WTC11 (cell line): ENCODE results near the gene ADAM12. TPM values are rescaled to one million over a fixed set of nuclear protein-coding genes. Genes with fewer than 3 reads are reported as not detected.

Experiments used
- ATAC-seq: fragments of 200-7000 bp; cut with Tn5 transposase; 2 replicates; pipeline ENCODE4 v1.10.0; 2021; ENCODE audit warnings: mild to moderate bottlenecking, moderate library complexity
- CTCF ChIA-PET: fragments of 300-600 bp; sonication (Branson Sonifier 250); formaldehyde crosslinking; loops from one replicate; lab custom pipeline; 2021; ENCODE audit warnings: antibody characterized with exemption; lab: Charles Lee
- POLR2A ChIA-PET: fragments of 350-600 bp; sonication (Branson Sonifier 250); formaldehyde crosslinking; loops from one replicate; lab custom pipeline; 2021; ENCODE audit warnings: antibody characterized with exemption; lab: Charles Lee
- DNase-seq: peaks from one replicate; pipeline ENCODE4 v3.0.0; 2021; ENCODE audit warnings: low spot score
- H3K27ac Mint-ChIP-seq: 2 replicates; pipeline ENCODE4 v1.8.0; 2021; ENCODE audit warnings: mixed read lengths
- H3K27me3 Mint-ChIP-seq: 2 replicates; pipeline ENCODE4 v1.8.0; 2021; ENCODE audit warnings: low read depth, mild to moderate bottlenecking, moderate library complexity, mixed read lengths
- H3K36me3 Mint-ChIP-seq: 2 replicates; pipeline ENCODE4 v1.8.0; 2021; ENCODE audit warnings: mixed read lengths
- H3K4me1 Mint-ChIP-seq: 2 replicates; pipeline ENCODE4 v1.8.0; 2022; ENCODE audit warnings: mixed read lengths
- H3K4me3 Mint-ChIP-seq: 2 replicates; pipeline ENCODE4 v1.8.0; 2021; ENCODE audit warnings: mild to moderate bottlenecking, moderate library complexity, mixed read lengths
- H3K9me3 Mint-ChIP-seq: 2 replicates; pipeline ENCODE4 v1.8.0; 2021; ENCODE audit warnings: mixed read lengths
- ATF1 ChIP-seq: sonication (generic); formaldehyde crosslinking; IDR thresholded peaks from 2 replicates; pipeline ENCODE4 v1.8.1; 2023; ENCODE audit warnings: mild to moderate bottlenecking, moderate library complexity, missing genetic modification reagents
- ATF6 ChIP-seq: sonication (generic); formaldehyde crosslinking; IDR thresholded peaks from 2 replicates; pipeline ENCODE4 v1.8.1; 2023; ENCODE audit warnings: mild to moderate bottlenecking, missing genetic modification reagents
- CREB1 ChIP-seq: sonication (generic); formaldehyde crosslinking; IDR thresholded peaks from 2 replicates; pipeline ENCODE4 v1.8.0; 2023; ENCODE audit warnings: mild to moderate bottlenecking, missing genetic modification reagents
- CREM ChIP-seq: sonication (generic); formaldehyde crosslinking; IDR thresholded peaks from 2 replicates; pipeline ENCODE4 v1.8.1; 2022; ENCODE audit warnings: mild to moderate bottlenecking, missing genetic modification reagents, moderate library complexity
- FOXJ3 ChIP-seq: sonication (generic); formaldehyde crosslinking; IDR thresholded peaks from 2 replicates; pipeline ENCODE4 v1.9.0; 2021; ENCODE audit warnings: missing genetic modification reagents, mild to moderate bottlenecking, borderline replicate concordance
- JAZF1 ChIP-seq: fragments of 250-450 bp; sonication (Bioruptor Pico); IDR thresholded peaks from 2 replicates; pipeline ENCODE4 v1.9.0; 2021; ENCODE audit warnings: moderate library complexity, mild to moderate bottlenecking, inconsistent platforms
- NFYB ChIP-seq: sonication (generic); formaldehyde crosslinking; conservative IDR thresholded peaks from 2 replicates; pipeline ENCODE4 v1.8.0; 2022; ENCODE audit warnings: low read depth, missing genetic modification reagents
- SOX15 ChIP-seq: fragments of 250-450 bp; sonication (Bioruptor Pico); IDR thresholded peaks from 2 replicates; pipeline ENCODE4 v1.9.0; 2021; ENCODE audit warnings: mild to moderate bottlenecking
- STAT6 ChIP-seq: sonication (generic); formaldehyde crosslinking; conservative IDR thresholded peaks from 2 replicates; pipeline ENCODE4 v1.8.1; 2023; ENCODE audit warnings: mild to moderate bottlenecking, low read depth, missing genetic modification reagents, moderate library complexity
- TCF7 ChIP-seq: sonication (generic); formaldehyde crosslinking; IDR thresholded peaks from 2 replicates; pipeline ENCODE4 v1.8.0; 2022; ENCODE audit warnings: mild to moderate bottlenecking, low read depth, missing genetic modification reagents, moderate library complexity
- TP53 ChIP-seq: sonication (generic); formaldehyde crosslinking; IDR thresholded peaks from 2 replicates; pipeline ENCODE4 v1.8.1; 2023; ENCODE audit warnings: mild to moderate bottlenecking, missing genetic modification reagents
- ZBTB43 ChIP-seq: sonication (generic); formaldehyde crosslinking; IDR thresholded peaks from 2 replicates; pipeline ENCODE4 v1.8.1; 2023; ENCODE audit warnings: mild to moderate bottlenecking, missing genetic modification reagents
- ZNF317 ChIP-seq: sonication (generic); formaldehyde crosslinking; IDR thresholded peaks from 2 replicates; pipeline ENCODE4 v1.8.1; 2023; ENCODE audit warnings: low read depth, mild to moderate bottlenecking, moderate library complexity, missing genetic modification reagents, borderline replicate concordance
- ZNF416 ChIP-seq: fragments of 250-450 bp; sonication (Bioruptor Pico); IDR thresholded peaks from 2 replicates; pipeline ENCODE4 v1.9.0; 2021; ENCODE audit warnings: mild to moderate bottlenecking, inconsistent platforms
- total RNA-seq: library from RNA; stranded (reverse); gene quantifications from 3 replicates; pipeline ENCODE4 v1.2.3, GENCODE V29; 2021
- TF ChIP-seq, protein P1 (sequence below): sonication (generic); formaldehyde crosslinking; conservative IDR thresholded peaks from 2 replicates; pipeline ENCODE4 v1.8.1; 2022; ENCODE audit warnings: mild to moderate bottlenecking, missing genetic modification reagents
- TF ChIP-seq, protein P2 (sequence below): fragments of 250-450 bp; sonication (Bioruptor Pico); IDR thresholded peaks from 2 replicates; pipeline ENCODE4 v1.8.0; 2021; ENCODE audit warnings: mild to moderate bottlenecking
- TF ChIP-seq, protein P3 (sequence below): sonication (generic); formaldehyde crosslinking; IDR thresholded peaks from 2 replicates; pipeline ENCODE4 v1.8.0; 2023; ENCODE audit warnings: mild to moderate bottlenecking, missing genetic modification reagents

Gene ADAM12
- total RNA-seq, 1 experiment from 2014 or later, result 0.22 TPM

DNA sequence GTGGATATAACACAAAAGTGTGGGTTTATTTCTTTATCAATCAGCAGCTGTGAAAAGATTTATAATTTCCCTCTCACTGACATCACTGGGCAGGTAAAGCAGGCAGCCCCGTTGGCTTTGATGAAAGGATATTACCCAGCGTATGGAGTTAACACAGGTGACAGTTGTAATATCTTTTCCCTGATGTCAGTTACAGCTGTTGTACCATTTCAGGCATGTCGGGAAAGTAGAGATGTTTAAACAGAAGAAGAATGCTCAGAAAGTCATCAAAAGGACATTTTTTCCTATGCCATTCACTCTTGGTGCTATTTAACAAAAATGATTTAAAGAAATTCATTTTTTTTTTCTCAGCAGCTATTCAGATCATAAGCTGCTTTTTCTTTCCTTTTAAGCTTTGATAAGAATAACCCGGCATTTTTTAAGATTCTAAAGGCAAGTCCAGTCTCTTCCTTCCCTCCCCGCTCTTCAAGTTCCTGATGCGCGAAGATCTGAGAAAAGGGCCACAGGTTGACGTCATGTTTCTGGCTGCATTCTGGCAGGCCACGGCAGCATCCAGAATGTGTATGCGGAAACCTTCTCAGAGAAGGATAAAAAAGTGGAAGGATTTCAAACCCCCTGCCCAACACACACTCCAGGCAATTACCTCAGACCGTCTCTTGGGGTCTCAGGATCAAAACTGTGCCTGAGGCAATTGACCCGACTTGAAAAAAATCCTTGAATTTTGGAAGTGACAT lies 32.5 kb upstream of the ADAM12 start (continued):
- no peak for TF ChIP-seq ZBTB43
- TF ChIP-seq ZNF416 (CRISPR knock-in tag), result no peak
- TF ChIP-seq NFYB (CRISPR knock-in tag), result no peak
- no peak for TF ChIP-seq CREB1 (CRISPR knock-in tag)
- no peak for TF ChIP-seq JAZF1 (CRISPR knock-in tag)
- no peak for TF ChIP-seq CREM (CRISPR knock-in tag)
- no peak for TF ChIP-seq FOXJ3
- no peak for TF ChIP-seq ZNF317 (CRISPR knock-in tag)

DNA sequence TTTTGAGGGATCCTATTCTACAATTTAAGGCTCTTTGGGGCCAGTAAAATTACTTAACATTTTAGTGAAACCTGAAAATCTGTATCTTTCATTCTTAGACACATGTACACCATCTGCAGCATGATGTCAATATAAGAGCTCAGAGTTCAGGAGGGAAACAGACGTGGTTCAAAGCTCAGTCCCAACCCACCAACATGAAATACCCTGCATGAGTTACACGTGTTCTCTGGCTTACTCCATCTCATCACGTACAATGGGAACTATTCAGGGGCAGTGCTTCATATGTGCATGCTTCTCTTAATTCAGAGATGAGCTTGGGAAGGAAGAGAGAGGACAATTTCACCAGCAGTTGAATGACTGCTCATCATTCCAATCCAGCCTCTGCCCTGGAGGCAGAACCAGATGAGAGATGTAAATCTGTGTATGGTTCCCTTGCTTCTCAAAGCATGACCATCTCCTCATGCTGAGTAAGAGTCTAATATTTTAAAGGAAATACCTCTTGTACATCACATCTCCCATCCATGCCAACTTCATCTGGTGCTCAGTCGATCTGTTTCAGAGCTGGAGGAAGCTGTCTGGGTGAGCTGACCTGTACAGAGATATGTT lies 29.0 kb upstream of the ADAM12 start:
- POLR2A ChIA-PET, result no interaction called here
- Mint-ChIP-seq H3K27ac (no peak overlapping the region), H3K4me1 (peaks cover 2% of the 10 kb centered on the region; the same call in 1 of the 2 replicates), H3K27me3 (no peaks in the 10 kb centered on the region), H3K9me3 (peaks cover 11% of the 10 kb centered on the region), H3K4me3 (no peak overlapping the region), H3K36me3 (no peaks in the 10 kb centered on the region)
- no peak for TF ChIP-seq ATF6 (CRISPR knock-in tag)
- TF ChIP-seq, protein P1, sequence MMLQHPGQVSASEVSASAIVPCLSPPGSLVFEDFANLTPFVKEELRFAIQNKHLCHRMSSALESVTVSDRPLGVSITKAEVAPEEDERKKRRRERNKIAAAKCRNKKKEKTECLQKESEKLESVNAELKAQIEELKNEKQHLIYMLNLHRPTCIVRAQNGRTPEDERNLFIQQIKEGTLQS, result no peak
- TF ChIP-seq, protein P2, sequence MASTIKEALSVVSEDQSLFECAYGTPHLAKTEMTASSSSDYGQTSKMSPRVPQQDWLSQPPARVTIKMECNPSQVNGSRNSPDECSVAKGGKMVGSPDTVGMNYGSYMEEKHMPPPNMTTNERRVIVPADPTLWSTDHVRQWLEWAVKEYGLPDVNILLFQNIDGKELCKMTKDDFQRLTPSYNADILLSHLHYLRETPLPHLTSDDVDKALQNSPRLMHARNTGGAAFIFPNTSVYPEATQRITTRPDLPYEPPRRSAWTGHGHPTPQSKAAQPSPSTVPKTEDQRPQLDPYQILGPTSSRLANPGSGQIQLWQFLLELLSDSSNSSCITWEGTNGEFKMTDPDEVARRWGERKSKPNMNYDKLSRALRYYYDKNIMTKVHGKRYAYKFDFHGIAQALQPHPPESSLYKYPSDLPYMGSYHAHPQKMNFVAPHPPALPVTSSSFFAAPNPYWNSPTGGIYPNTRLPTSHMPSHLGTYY (CRISPR knock-in tag), result no peak
- DNase-seq (no peak), ATAC-seq (no peak)
- CTCF ChIA-PET, result no interaction called here

GRCh38 chr10:126409821-126410220 lies 21.5 kb upstream of the ADAM12 start:
- CTCF ChIA-PET, result interaction anchor here (1.3 kb wide), 1 partner anchor 427 kb away, joined by 3 read pairs; no protein-coding TSS in a partner anchor
- Mint-ChIP-seq H3K4me3 (no peak overlapping the region), H3K36me3 (no peaks in the 10 kb centered on the region), H3K9me3 (0 out of 2 replicates have a peak, but pooled peaks cover 3% of the 10 kb centered on the region), H3K27ac (no peak overlapping the region), H3K27me3 (no peaks in the 10 kb centered on the region), H3K4me1 (peaks cover 9% of the 10 kb centered on the region)
- no peak for ATAC-seq
- POLR2A ChIA-PET, result no interaction called here
- no peak for DNase-seq
- TF ChIP-seq SOX15 (CRISPR knock-in tag) (no peak), TP53 (CRISPR knock-in tag) (no peak), STAT6 (CRISPR knock-in tag) (no peak), JAZF1 (CRISPR knock-in tag) (no peak), TCF7 (CRISPR knock-in tag) (no peak), ZNF317 (CRISPR knock-in tag) (no peak), ATF1 (CRISPR knock-in tag) (no peak)
- TF ChIP-seq, protein P3, sequence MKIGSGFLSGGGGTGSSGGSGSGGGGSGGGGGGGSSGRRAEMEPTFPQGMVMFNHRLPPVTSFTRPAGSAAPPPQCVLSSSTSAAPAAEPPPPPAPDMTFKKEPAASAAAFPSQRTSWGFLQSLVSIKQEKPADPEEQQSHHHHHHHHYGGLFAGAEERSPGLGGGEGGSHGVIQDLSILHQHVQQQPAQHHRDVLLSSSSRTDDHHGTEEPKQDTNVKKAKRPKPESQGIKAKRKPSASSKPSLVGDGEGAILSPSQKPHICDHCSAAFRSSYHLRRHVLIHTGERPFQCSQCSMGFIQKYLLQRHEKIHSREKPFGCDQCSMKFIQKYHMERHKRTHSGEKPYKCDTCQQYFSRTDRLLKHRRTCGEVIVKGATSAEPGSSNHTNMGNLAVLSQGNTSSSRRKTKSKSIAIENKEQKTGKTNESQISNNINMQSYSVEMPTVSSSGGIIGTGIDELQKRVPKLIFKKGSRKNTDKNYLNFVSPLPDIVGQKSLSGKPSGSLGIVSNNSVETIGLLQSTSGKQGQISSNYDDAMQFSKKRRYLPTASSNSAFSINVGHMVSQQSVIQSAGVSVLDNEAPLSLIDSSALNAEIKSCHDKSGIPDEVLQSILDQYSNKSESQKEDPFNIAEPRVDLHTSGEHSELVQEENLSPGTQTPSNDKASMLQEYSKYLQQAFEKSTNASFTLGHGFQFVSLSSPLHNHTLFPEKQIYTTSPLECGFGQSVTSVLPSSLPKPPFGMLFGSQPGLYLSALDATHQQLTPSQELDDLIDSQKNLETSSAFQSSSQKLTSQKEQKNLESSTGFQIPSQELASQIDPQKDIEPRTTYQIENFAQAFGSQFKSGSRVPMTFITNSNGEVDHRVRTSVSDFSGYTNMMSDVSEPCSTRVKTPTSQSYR, result no peak
- TF ChIP-seq, all 79 proteins: peak for 0
